IMR-90 (cell line): Measurements from ENCODE around the gene SLC6A3.

Experiments
- CHD1 ChIP-seq: IDR thresholded peaks from 2 replicates; pipeline ENCODE4 v1.6.1; 2012; ENCODE audit warnings: low read depth, low read length, improper control_type of control experiment
- POLR2A ChIP-seq: IDR thresholded peaks from 2 replicates; pipeline ENCODE4 v1.6.1; 2012; ENCODE audit warnings: mild to moderate bottlenecking, low read depth, low read length
- RFX5 ChIP-seq: IDR thresholded peaks from 2 replicates; pipeline ENCODE4 v1.8.0; 2012; ENCODE audit warnings: low read depth, mild to moderate bottlenecking, low read length, moderate library complexity
- TF ChIP-seq, protein P1 (sequence below): conservative IDR thresholded peaks from 2 replicates; pipeline ENCODE4 v1.5.1; 2012; ENCODE audit warnings: mild to moderate bottlenecking, low read depth, low read length, improper control_type of control experiment

DNA sequence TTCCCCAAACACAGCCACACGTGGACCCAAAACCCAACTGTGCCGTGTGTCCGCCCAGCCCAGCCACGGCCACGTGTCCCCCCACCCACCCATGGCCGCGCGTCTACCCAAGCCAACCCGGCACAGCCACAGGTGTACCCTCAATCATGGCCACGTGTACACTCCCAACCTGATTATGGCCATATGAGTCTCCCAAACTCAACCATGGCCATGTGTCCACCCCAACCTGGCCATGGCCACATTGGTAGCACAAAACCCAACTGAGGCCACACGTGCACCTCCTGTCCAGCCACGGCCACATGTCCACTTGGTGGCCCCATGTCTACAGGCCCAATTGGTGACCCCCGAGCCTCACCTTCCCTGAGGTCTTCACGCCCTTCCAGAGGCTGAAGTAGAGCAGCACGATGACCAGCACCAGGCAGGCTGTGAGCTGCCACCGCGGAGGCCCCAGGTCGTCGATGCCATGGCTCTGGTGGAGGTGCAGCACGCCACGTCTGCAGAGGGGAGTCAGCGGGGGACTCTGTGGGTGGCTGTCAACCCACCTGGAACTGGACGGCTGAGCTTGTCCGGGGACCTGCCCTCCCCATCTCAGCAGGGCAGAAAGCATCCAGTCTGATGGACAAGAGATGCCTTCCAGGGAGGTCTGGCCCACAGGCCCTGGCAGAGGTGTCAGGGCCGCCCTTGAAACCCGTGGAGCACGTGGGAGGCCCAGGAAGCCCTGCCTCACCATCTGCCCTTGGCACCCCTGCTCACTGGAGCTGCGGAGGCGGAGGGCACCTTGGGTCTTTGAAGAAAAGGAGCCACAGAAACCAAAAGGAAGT is 23.5 kb downstream of the SLC6A3 start:
- TF ChIP-seq CHD1 (no peak), RFX5 (no peak), POLR2A (no peak)
- TF ChIP-seq, protein P1, sequence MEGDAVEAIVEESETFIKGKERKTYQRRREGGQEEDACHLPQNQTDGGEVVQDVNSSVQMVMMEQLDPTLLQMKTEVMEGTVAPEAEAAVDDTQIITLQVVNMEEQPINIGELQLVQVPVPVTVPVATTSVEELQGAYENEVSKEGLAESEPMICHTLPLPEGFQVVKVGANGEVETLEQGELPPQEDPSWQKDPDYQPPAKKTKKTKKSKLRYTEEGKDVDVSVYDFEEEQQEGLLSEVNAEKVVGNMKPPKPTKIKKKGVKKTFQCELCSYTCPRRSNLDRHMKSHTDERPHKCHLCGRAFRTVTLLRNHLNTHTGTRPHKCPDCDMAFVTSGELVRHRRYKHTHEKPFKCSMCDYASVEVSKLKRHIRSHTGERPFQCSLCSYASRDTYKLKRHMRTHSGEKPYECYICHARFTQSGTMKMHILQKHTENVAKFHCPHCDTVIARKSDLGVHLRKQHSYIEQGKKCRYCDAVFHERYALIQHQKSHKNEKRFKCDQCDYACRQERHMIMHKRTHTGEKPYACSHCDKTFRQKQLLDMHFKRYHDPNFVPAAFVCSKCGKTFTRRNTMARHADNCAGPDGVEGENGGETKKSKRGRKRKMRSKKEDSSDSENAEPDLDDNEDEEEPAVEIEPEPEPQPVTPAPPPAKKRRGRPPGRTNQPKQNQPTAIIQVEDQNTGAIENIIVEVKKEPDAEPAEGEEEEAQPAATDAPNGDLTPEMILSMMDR: no peak
